COLO668 (cell line): ENCODE data around the gene SNAI3.

Experiments
- DNase-seq: peaks from one replicate; lab custom pipeline; 2025; ENCODE audit not compliant: unreplicated experiment; lab: John Stamatoyannopoulos, UW

The SNAI3 gene

DNA sequence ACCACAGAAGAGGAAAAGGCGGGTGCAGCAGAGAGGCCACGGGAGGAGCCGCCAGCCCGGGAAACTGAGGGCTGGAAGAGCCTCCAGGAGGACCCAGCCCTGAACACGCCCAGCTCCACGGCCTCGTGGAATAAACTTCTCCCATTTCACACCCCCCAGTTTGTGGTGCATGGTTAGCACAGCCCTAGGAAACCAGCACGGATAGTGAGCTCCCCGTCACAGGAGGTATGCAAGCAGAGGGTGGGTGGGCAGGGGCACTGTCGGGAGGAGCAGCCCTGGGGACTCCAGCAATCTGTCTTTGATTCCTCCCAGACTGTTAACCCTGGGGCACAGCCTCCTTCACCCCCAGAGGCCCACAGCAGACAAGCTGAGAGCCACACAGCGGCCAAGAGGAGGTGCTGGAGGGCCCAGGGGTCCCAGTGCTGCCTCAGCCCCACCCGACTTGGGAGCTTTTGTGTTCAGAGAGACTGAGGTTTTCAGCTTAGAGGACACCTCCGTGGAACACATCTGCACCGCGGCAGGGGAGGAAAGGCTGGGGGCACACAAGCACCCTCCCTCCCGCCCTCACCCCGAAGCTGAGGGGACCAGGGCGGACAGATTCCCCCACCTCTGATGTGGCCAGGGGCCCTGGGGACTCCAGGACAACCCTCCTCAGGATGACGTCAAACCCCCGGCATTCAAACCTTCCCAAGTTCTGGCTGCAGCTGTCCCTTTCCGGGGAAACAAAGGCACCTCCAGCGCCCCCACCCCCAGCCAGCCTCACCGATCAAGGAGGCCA lies 49.6 kb downstream of the SNAI3 start:
- no peak for DNase-seq

DNA sequence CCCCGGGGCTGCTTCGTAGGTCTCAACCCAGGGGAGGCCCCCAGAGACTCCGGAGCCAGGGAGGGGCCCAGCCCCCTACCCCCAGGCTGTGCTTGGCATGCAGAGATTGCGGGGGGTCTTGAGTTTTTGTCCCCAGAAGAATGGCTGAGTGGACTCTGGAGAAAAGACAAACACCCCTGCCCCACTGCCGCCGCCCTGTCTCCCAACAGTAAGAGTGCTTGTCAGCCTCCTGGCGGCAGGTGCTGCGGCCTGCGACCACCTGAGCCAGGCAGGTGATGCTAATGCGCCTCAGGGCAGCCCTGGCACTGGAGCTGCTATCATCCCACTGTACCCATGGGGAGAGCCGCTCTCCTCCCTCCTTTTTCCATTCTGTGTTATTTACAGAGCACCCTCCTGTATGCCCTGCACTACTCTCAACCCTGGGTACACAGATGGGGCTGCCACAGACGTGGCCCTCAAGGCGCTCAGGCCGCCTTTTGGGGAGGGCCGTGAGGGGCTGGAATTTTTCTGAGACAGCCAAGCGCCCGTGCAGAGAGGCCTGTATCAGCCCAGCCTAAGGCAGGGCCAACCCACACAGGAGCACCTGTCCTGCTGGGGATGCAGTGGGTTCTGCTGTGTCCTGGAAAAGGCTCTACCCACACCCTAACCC lies 50.5 kb downstream of the SNAI3 start:
- peak; percentile 81 for DNase-seq

DNA sequence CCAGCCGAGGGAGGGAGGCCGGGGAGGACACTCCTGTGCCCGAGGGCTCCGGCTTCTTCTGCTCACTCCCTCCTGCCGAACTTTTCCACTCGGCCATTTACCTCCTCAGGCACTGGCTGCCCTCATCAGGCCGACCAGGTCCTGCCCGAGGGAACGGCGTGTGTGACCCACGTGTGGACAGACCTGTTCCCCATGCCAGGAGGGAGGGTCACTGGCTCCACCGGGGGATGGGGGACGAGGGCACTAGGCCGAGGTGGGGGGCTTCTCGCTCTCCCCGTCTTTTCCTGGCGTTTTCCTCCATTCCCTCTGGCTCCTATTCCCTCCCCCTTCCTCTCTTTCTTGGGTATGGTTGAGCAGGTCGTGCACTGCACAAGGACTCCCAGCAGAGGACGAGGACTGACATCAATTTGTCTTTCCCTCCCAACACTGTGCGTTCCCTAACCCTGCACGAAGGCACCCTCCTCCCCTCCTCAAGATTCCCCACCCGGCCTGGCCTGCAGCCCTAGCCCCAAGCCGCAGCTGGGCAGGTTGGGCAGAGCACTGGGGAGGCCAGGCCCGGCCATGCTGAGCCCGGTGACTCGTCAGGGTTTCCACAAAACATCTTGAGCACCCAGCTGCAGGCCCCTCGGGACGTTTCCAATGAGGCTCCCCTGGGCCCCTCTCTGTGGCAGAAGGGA lies 51.2 kb downstream of the SNAI3 start:
- DNase-seq: peak; percentile 23

DNA sequence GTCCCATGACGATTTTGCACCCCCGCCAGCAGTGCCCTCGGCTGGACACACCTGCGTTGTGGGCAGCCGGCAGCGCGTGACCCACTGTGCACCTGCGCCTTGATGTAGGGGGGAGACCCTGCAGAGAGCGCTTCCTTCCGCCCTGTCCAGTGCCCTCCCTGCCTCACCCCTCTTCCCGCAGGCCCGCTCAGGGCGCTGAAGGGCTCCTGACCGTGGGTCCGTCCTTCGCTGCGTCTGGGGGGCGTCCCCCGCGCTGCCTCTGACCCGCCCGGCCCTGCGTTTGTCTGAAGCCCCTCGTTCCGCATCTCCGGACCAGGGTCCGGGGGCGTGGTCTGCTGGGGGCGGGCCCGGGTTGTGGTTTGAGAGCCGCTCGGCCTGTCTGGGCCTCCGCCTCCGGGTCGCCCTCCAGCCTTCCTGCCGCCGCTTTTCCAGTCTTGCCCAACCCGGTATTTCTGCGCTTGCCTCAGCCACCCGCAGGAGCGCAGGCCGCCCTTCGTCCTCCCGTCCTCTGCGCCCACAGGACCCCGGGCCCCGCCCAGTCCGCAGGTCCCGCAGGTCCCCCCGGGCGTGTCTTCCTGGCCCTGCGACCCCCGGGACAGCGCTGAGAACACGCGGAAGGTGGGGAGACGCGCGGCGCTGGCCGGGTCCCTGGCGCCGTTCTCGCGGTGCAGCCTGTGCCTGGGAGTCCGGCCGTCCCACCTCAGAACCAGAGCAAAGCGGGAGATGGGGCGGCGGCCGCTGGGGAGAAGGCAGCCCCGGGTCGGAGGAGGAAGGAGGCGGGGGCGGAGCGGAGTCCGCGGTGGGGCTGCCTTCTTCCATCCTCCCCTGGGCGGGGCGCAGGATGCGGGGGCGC lies 51.9 kb downstream of the SNAI3 start:
- no peak for DNase-seq

DNA sequence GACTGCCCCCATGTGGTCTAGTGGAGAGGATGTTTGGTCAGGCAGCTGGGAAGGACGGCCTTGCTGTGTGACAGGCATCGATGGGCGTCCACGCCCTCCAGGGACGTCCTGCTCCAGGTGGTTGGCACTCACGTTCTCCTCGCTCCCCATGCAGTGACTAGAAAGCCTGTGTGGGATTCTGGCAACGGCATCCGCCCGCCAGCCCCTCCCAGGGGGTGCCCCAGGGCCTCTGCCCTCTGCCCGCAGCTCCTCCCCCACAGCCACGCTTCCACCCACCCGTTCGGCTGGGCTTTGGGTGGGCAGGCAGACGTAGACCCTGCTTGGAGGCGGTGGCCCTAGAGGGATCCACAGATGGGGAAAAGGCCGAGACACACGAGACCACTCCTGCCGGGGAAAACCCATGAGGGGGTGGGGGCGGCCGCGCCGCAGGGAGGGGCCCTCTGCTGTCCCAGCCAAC lies 52.6 kb downstream of the SNAI3 start:
- DNase-seq: peak; percentile 74

DNA sequence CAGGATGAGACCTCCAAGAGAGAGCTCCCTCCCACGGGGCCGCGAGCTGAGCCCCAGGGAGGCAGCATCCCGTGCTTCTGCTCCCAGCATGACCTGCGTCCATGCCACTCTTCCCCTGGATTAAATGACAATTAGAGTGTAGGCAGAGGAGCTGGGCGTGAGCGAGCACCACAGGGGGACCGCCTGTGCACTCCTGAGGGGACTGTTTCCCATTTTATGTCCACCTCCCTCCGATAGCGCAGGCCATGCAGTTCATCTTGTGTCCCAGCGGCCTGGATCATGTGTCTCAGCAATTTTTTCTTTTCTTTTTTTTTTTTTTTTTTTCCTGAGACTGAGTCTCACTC lies 53.7 kb downstream of the SNAI3 start:
- DNase-seq: no peak

DNA sequence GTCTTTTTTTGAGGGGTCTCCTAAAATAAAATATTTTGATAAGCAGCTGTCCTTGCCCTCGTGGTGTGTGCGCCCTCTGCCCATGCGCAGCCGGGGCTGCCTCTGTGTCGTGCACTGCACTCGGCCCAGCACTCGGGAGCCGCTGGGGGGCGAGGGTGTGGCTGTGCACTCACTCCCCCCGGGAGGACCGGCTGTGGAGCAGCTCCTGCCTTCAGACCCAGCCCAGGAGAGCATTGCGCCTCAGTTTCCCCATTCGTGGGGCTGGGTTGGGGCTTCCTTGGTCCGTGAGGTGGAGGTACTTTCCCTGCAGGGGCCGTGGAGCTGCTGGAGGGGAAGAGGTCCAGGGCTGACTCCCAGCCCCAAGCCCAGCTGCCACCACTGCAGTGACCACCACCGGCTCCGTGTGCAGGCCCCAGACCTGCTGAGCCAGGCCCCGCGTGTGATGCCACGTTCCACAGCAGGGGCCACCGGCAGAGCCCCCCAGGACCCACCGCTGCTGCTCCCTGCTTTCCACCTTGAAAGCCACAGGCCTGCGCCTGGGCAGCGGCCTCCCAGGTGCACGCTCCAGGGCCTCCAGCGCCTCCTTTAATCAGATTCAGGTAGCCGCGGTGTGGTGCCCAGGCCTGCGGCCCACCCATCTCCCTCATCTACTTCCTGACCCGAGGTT lies 54.3 kb downstream of the SNAI3 start:
- DNase-seq: no peak

DNA sequence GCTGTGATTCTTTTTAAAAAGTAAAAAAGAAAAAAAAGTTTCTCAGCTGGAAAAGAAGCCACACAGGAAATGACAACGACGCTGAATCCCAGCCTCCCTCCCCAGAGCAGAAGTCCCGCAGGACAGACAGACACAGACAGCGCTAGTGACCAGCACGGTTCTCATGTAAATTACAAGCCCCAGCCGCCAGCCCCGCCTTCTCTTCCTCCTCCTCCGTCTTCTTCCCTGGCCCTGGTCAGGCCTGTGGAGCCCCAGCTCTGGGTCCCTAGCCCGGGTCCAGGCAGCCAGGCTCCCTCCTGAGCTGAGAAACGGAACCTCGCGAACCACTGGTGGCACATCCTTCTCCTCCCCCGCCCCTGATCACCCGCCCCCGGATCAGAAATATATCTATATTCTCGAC lies 54.9 kb downstream of the SNAI3 start:
- no peak for DNase-seq

DNA sequence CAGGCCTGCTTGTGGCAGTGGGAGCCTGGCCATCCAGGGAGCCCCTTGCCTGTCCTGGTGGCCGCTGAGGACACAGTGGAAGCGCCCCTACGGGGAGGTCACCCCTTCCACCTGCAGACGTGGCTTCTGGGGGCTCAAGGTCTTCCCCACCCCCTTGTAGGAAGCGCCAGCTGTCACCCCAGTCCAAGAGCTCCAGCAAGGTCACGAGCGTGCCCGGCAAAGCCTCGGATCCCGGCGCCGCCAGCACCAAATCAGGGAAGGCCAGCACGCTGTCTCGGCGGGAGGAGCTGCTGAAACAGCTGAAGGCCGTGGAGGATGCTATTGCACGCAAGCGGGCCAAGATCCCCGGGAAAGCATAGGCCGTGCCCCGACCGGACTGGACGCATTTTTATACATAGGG lies 55.4 kb downstream of the SNAI3 start:
- no peak for DNase-seq

DNA sequence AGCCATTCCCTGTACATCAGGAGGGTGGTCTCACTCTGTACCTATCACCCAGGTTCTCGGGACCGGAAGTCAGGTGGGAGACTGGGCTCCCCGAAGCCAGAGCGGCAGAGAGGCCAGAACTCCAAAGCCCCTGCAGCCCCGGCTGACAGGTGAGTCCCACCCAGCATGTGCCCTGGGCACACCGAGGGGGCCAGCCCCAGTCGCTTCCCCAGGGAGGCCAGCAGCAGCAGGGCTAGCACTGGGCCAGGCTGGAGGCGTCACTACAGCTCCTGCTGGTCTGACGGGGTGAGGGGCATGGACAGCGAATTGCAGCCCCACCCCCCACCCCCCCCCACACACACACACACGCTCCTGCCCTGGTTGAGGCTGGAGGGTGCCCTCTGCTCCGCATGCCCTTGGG lies 55.9 kb downstream of the SNAI3 start:
- no peak for DNase-seq

DNA sequence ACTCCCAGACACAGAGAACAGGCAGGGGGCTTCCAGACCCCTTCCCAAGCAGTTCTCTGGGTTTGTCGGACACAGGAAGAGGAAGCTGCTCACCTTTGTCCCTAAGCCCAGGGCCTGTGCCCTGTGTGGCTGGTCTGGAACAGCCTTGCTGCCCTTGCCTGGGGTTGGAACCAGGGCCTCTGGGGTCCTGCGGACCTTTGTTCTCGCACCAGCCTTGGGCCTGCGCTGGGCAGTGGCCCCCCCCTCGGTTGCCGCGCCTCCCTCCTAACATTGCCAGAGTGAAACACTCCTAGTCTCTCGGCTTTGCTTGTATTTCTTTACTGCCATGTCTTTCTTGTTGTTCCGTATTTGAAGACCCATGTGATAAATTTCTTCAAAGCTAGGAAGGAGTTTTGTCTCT lies 56.5 kb downstream of the SNAI3 start:
- no peak for DNase-seq

DNA sequence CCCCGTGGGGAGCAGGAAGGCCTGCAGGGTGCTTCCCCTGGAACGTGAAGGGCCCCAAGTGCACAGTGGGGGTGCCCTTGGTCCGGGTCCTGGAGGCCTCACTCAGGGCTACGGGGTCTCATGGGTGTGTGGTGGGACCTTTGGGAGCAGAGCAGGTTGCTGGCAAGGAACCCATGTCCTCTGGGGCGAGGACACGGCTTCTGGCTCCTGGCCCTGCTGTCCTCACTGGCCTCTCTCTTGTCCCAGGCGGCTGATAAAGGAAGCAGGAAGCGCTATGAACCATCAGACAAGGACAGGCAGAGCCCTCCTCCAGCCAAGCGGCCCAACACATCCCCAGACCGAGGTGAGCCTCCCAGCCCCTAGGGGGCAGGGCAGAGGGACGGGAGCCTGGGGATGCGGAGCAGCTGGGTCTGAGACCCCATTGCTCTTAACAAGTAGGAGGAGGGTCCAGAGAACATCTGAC lies 57.8 kb downstream of the SNAI3 start:
- DNase-seq: peak; percentile 37
